ENCODE results near the gene BST2. TPM values are rescaled to one million over a fixed set of nuclear protein-coding genes. Genes with fewer than 3 reads are reported as not detected.
A peak's percentile ranks its signal among the peaks of the same experiment; 100 is the strongest.
"Not testable (repeated sequence)": the region's sequence is repeated elsewhere in the genome, so short reads cannot be mapped to it uniquely, and the experiment has no call there.

The BST2 gene
- total RNA-seq, 1 experiment from 2014 or later: 22.8 TPM

- not testable (repeated sequence) for ATAC-seq
Observed at GRCh38 chr19:17363852-17364605, 41.4 kb downstream of the BST2 start.

GRCh38 chr19:17359905-17360800 is 45.3 kb downstream of the BST2 start:
- Mint-ChIP-seq H3K27ac (no peak overlapping the region), H3K27me3 (ENCODE audit: low read depth) (peaks cover 5% of the 10 kb centered on the region), H3K4me3 (no peak overlapping the region), H3K36me3 (no peaks in the 10 kb centered on the region), H3K9me3 (no peaks in the 10 kb centered on the region), H3K4me1 (no peaks in the 10 kb centered on the region)
- no peak for TF ChIP-seq JUN (CRISPR knock-in tag; IDR thresholded peaks at IDR 0.05)
- no peak for TF ChIP-seq ZNF317 (CRISPR knock-in tag; IDR thresholded peaks at IDR 0.05; ENCODE audit: borderline replicate concordance, low read depth)
- TF ChIP-seq FOXK1 (CRISPR knock-in tag; IDR thresholded peaks at IDR 0.05): no peak
- no peak for TF ChIP-seq E2F5 (CRISPR knock-in tag; IDR thresholded peaks at IDR 0.05)
- TF ChIP-seq, protein P1, sequence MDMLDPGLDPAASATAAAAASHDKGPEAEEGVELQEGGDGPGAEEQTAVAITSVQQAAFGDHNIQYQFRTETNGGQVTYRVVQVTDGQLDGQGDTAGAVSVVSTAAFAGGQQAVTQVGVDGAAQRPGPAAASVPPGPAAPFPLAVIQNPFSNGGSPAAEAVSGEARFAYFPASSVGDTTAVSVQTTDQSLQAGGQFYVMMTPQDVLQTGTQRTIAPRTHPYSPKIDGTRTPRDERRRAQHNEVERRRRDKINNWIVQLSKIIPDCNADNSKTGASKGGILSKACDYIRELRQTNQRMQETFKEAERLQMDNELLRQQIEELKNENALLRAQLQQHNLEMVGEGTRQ (CRISPR knock-in tag; IDR thresholded peaks at IDR 0.05): no peak
- TF ChIP-seq KAT7 (CRISPR knock-in tag; IDR thresholded peaks at IDR 0.05; ENCODE audit: borderline replicate concordance): no peak
- TF ChIP-seq IRF1 (CRISPR knock-in tag; IDR thresholded peaks at IDR 0.05): no peak
- no peak for TF ChIP-seq JAZF1 (CRISPR knock-in tag; IDR thresholded peaks at IDR 0.05)
- no peak for TF ChIP-seq CREM (CRISPR knock-in tag; IDR thresholded peaks at IDR 0.05)
- TF ChIP-seq CREB1 (CRISPR knock-in tag; IDR thresholded peaks at IDR 0.05): no peak
- TF ChIP-seq, protein P2, sequence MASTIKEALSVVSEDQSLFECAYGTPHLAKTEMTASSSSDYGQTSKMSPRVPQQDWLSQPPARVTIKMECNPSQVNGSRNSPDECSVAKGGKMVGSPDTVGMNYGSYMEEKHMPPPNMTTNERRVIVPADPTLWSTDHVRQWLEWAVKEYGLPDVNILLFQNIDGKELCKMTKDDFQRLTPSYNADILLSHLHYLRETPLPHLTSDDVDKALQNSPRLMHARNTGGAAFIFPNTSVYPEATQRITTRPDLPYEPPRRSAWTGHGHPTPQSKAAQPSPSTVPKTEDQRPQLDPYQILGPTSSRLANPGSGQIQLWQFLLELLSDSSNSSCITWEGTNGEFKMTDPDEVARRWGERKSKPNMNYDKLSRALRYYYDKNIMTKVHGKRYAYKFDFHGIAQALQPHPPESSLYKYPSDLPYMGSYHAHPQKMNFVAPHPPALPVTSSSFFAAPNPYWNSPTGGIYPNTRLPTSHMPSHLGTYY (CRISPR knock-in tag; IDR thresholded peaks at IDR 0.05): no peak
- no peak for TF ChIP-seq SP1 (CRISPR knock-in tag; conservative IDR thresholded peaks at IDR 0.05)
- TF ChIP-seq TEAD1 (CRISPR knock-in tag; IDR thresholded peaks at IDR 0.05): no peak
- ATAC-seq (no peak), DNase-seq (ENCODE audit: low spot score) (no peak)
- POLR2A ChIA-PET: no interaction called here
- CTCF ChIA-PET: interaction anchor here (0.7 to 3.2 kb wide), 2 partner anchors 26 to 29 kb away, joined by 5 to 12 read pairs; no protein-coding TSS in a partner anchor

More at GRCh38 chr19:17363852-17364605, 41.4 kb downstream of the BST2 start:
- CTCF ChIA-PET: interaction anchor here (0.7 to 1.0 kb wide), 2 partner anchors 17 to 36 kb away, joined by 3 read pairs; no protein-coding TSS in a partner anchor
- DNase-seq (ENCODE audit: low spot score); H3K4me3 Mint-ChIP-seq; H3K4me1 Mint-ChIP-seq; H3K36me3 Mint-ChIP-seq; H3K27ac Mint-ChIP-seq; POLR2A ChIA-PET; H3K9me3 Mint-ChIP-seq; H3K27me3 Mint-ChIP-seq (ENCODE audit: low read depth): not testable (repeated sequence)
- TF ChIP-seq ZNF121 (CRISPR knock-in tag; IDR thresholded peaks at IDR 0.05): peak; percentile 52; the same call in 1 of the 2 replicates

DNA sequence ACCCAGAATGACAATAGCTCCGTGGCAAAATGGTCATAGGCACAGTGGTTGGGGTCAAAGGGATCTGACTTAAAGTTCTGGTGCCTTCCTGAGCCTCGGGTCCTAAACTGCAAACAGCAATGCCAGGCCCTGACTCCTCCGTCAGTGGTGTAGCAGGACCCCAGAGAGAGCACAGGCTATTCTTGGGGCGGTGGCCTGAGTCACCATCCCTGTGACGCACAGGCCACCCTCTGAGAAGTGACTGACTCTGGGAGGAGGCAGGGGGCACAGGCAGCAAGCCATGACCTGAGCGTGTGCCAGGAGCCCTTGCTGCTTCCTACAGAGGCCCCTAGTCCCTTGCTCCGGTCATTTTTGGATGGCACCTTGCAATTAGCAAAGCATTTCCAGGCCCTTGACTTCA is 47.0 kb downstream of the BST2 start:
- Mint-ChIP-seq H3K27ac (no peak overlapping the region), H3K27me3 (ENCODE audit: low read depth) (peaks cover 3% of the 10 kb centered on the region; the same call in 1 of the 2 replicates), H3K36me3 (no peaks in the 10 kb centered on the region), H3K9me3 (no peaks in the 10 kb centered on the region), H3K4me1 (peaks cover 1% of the 10 kb centered on the region; the same call in 1 of the 2 replicates), H3K4me3 (no peak overlapping the region)
- no peak for ATAC-seq
- CTCF ChIA-PET: interaction anchor here (3.2 kb wide), 1 partner anchor 28 kb away, joined by 12 read pairs; no protein-coding TSS in a partner anchor
- POLR2A ChIA-PET: interaction anchor here (1.3 kb wide), 1 partner anchor 9 kb away, joined by 3 read pairs; no protein-coding TSS in a partner anchor
- DNase-seq (ENCODE audit: low spot score): no peak
- TF ChIP-seq, protein P3, sequence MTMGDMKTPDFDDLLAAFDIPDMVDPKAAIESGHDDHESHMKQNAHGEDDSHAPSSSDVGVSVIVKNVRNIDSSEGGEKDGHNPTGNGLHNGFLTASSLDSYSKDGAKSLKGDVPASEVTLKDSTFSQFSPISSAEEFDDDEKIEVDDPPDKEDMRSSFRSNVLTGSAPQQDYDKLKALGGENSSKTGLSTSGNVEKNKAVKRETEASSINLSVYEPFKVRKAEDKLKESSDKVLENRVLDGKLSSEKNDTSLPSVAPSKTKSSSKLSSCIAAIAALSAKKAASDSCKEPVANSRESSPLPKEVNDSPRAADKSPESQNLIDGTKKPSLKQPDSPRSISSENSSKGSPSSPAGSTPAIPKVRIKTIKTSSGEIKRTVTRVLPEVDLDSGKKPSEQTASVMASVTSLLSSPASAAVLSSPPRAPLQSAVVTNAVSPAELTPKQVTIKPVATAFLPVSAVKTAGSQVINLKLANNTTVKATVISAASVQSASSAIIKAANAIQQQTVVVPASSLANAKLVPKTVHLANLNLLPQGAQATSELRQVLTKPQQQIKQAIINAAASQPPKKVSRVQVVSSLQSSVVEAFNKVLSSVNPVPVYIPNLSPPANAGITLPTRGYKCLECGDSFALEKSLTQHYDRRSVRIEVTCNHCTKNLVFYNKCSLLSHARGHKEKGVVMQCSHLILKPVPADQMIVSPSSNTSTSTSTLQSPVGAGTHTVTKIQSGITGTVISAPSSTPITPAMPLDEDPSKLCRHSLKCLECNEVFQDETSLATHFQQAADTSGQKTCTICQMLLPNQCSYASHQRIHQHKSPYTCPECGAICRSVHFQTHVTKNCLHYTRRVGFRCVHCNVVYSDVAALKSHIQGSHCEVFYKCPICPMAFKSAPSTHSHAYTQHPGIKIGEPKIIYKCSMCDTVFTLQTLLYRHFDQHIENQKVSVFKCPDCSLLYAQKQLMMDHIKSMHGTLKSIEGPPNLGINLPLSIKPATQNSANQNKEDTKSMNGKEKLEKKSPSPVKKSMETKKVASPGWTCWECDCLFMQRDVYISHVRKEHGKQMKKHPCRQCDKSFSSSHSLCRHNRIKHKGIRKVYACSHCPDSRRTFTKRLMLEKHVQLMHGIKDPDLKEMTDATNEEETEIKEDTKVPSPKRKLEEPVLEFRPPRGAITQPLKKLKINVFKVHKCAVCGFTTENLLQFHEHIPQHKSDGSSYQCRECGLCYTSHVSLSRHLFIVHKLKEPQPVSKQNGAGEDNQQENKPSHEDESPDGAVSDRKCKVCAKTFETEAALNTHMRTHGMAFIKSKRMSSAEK (CRISPR knock-in tag; IDR thresholded peaks at IDR 0.05; ENCODE audit: borderline replicate concordance): no peak
- TF ChIP-seq MXD4 (CRISPR knock-in tag; IDR thresholded peaks at IDR 0.05; ENCODE audit: borderline replicate concordance) (no peak), IRF2 (CRISPR knock-in tag; IDR thresholded peaks at IDR 0.05; ENCODE audit: borderline replicate concordance, low read depth) (no peak)
- TF ChIP-seq, protein P4, sequence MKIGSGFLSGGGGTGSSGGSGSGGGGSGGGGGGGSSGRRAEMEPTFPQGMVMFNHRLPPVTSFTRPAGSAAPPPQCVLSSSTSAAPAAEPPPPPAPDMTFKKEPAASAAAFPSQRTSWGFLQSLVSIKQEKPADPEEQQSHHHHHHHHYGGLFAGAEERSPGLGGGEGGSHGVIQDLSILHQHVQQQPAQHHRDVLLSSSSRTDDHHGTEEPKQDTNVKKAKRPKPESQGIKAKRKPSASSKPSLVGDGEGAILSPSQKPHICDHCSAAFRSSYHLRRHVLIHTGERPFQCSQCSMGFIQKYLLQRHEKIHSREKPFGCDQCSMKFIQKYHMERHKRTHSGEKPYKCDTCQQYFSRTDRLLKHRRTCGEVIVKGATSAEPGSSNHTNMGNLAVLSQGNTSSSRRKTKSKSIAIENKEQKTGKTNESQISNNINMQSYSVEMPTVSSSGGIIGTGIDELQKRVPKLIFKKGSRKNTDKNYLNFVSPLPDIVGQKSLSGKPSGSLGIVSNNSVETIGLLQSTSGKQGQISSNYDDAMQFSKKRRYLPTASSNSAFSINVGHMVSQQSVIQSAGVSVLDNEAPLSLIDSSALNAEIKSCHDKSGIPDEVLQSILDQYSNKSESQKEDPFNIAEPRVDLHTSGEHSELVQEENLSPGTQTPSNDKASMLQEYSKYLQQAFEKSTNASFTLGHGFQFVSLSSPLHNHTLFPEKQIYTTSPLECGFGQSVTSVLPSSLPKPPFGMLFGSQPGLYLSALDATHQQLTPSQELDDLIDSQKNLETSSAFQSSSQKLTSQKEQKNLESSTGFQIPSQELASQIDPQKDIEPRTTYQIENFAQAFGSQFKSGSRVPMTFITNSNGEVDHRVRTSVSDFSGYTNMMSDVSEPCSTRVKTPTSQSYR (CRISPR knock-in tag; IDR thresholded peaks at IDR 0.05): no peak
